GM12891 (cell line): ENCODE results near the gene PDE8A.

ENCODE experiments used
- POLR2A ChIP-seq: IDR thresholded peaks from 2 replicates; pipeline ENCODE4 v1.6.1; 2011; ENCODE audit warnings: low read depth, low read length, control low read depth
- POLR2AphosphoS5 ChIP-seq: IDR thresholded peaks from 2 replicates; pipeline ENCODE4 v1.6.1; 2011; ENCODE audit warnings: low read depth, low read length, control low read depth
- SPI1 ChIP-seq: IDR thresholded peaks from 2 replicates; pipeline ENCODE4 v1.6.1; 2011; ENCODE audit warnings: low read depth, low read length, control low read depth
- TAF1 ChIP-seq: IDR thresholded peaks from 2 replicates; pipeline ENCODE4 v1.6.1; 2011; ENCODE audit warnings: low read depth, low read length, control low read depth

- TF ChIP-seq POLR2A (no peak), TAF1 (no peak), POLR2AphosphoS5 (no peak), SPI1 (no peak)
Measured at GRCh38 chr15:85025516-85026251, 44.0 kb downstream of the PDE8A start.
